ENCODE data around the gene EZH1. TPM values are rescaled to one million over a fixed set of nuclear protein-coding genes. Genes with fewer than 3 reads are reported as not detected.

Gene EZH1
- total and polyA plus RNA-seq, 2 of the 4 experiments (the other 2 are of a cell fraction), result 17.6 to 27.3 TPM

DNA sequence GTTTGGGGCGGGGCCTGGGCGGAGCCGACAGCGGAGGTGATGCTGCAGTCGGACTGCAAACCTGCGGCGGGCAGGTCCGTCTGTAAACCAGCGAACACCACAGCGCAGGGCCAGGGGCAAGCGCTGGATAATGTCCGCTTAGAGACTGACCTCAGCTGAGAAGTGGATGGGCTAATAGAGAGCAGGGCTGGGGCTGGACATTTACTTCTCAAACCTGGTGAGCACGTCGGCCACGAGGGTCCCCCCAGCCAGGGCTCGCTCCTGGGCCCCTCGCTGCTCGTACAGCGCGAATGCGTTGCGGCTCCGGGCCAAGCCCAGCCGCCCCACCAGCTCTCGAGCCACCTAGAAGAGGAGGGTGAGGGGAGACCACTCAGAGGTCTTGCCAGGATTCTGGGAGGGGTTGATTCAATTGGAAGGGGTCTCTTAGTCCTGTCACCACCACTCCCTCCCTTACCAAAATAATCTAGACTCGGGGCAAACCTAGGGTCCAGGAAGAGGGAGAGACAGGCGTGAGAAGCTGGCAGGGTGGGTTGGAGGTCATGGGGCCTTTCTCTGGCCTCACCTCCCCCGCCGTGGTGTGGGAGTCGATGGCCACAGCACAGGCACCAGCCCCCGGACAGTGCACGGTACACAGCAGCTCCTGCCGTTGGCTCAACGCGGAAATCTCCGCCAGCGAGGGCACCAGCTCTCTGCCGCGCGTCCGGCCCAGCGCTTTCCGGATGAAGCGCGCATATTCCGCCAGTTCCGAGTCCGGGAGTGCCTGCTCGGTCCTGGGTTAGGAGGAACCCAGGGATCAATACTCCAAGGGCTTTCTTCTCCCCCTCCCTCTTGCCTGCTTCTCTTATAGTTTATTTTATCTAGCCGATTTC is 73.8 kb downstream of the EZH1 start:
- DNase-seq, result no peak
- CTCF ChIA-PET, result no interaction called here
- no peak for TF ChIP-seq RCOR1 (IDR thresholded peaks at IDR 0.05; ENCODE audit: insufficient replicate concordance, low read length)
- TF ChIP-seq, protein P1, sequence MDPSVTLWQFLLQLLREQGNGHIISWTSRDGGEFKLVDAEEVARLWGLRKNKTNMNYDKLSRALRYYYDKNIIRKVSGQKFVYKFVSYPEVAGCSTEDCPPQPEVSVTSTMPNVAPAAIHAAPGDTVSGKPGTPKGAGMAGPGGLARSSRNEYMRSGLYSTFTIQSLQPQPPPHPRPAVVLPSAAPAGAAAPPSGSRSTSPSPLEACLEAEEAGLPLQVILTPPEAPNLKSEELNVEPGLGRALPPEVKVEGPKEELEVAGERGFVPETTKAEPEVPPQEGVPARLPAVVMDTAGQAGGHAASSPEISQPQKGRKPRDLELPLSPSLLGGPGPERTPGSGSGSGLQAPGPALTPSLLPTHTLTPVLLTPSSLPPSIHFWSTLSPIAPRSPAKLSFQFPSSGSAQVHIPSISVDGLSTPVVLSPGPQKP (IDR thresholded peaks at IDR 0.05; ENCODE audit: borderline replicate concordance, low read depth, low read length), result no peak
- no peak for TF ChIP-seq FOS (IDR thresholded peaks at IDR 0.05; ENCODE audit: low read depth, low read length)
- TF ChIP-seq, protein P2, sequence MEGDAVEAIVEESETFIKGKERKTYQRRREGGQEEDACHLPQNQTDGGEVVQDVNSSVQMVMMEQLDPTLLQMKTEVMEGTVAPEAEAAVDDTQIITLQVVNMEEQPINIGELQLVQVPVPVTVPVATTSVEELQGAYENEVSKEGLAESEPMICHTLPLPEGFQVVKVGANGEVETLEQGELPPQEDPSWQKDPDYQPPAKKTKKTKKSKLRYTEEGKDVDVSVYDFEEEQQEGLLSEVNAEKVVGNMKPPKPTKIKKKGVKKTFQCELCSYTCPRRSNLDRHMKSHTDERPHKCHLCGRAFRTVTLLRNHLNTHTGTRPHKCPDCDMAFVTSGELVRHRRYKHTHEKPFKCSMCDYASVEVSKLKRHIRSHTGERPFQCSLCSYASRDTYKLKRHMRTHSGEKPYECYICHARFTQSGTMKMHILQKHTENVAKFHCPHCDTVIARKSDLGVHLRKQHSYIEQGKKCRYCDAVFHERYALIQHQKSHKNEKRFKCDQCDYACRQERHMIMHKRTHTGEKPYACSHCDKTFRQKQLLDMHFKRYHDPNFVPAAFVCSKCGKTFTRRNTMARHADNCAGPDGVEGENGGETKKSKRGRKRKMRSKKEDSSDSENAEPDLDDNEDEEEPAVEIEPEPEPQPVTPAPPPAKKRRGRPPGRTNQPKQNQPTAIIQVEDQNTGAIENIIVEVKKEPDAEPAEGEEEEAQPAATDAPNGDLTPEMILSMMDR (conservative IDR thresholded peaks at IDR 0.05; ENCODE audit: low read depth, low read length), result no peak
- TF ChIP-seq, protein P3, sequence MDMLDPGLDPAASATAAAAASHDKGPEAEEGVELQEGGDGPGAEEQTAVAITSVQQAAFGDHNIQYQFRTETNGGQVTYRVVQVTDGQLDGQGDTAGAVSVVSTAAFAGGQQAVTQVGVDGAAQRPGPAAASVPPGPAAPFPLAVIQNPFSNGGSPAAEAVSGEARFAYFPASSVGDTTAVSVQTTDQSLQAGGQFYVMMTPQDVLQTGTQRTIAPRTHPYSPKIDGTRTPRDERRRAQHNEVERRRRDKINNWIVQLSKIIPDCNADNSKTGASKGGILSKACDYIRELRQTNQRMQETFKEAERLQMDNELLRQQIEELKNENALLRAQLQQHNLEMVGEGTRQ (IDR thresholded peaks at IDR 0.05; ENCODE audit: low read depth, low read length), result no peak
- TF ChIP-seq SMC3 (IDR thresholded peaks at IDR 0.05; ENCODE audit: low read depth, low read length), result no peak
- no peak for TF ChIP-seq CHD1 (IDR thresholded peaks at IDR 0.05; ENCODE audit: low read depth, low read length)
- TF ChIP-seq BHLHE40 (IDR thresholded peaks at IDR 0.05; ENCODE audit: low read depth, low read length), result no peak
- TF ChIP-seq RAD21 (IDR thresholded peaks at IDR 0.05; ENCODE audit: low read length), result no peak
- TF ChIP-seq MAZ (IDR thresholded peaks at IDR 0.05; ENCODE audit: borderline replicate concordance, low read depth, low read length), result no peak
- no peak for TF ChIP-seq POLR2A (IDR thresholded peaks at IDR 0.05; ENCODE audit: low read depth, low read length)
- TF ChIP-seq NFE2L2 (IDR thresholded peaks at IDR 0.05; ENCODE audit: low read depth, low read length), result no peak
- TF ChIP-seq MXI1 (IDR thresholded peaks at IDR 0.05; ENCODE audit: borderline replicate concordance, low read depth, low read length), result no peak
- TF ChIP-seq CEBPB (IDR thresholded peaks at IDR 0.05; ENCODE audit: low read depth, low read length), result no peak
- no peak for TF ChIP-seq RFX5 (IDR thresholded peaks at IDR 0.05; ENCODE audit: low read depth, low read length)

More for the DNA sequence above, 73.8 kb downstream of the EZH1 start:
- Histone ChIP-seq H3K23ac (ENCODE audit: low read depth, low read length) (no peak overlapping the region), H2AK9ac (replicated peaks; ENCODE audit: low read depth, low read length, poor library complexity) (no peak overlapping the region), H3K9ac (ENCODE audit: low read depth, low read length) (no peak overlapping the region), H3K36me3 (ENCODE audit: control insufficient read depth, insufficient read depth, low read length) (peaks cover 61% of the 10 kb centered on the region), H3K18ac (ENCODE audit: low read depth, low read length) (no peak overlapping the region), H3K4me3 (ENCODE audit: insufficient read depth, low read depth, low read length) (no peak overlapping the region), H4K91ac (ENCODE audit: insufficient read depth, low read depth, low read length) (no peak overlapping the region), H3K4me1 (ENCODE audit: control insufficient read depth, insufficient read depth, low read length) (peaks cover 24% of the 10 kb centered on the region), H4K5ac (ENCODE audit: low read depth, low read length) (no peak overlapping the region), H2BK20ac (ENCODE audit: low read depth, low read length) (no peak overlapping the region), H3K56ac (ENCODE audit: extremely low read depth, insufficient read depth, low read length) (no peak overlapping the region), H3K14ac (replicated peaks; ENCODE audit: low read depth, low read length) (no peak overlapping the region), H3K9me1 (ENCODE audit: insufficient read depth, low read length) (peaks cover 12% of the 10 kb centered on the region), H3K79me1 (ENCODE audit: low read depth in 1 of 2, low read length in 2 of 2) (peaks cover 11 to 64% of the 10 kb centered on the region in 2 experiments; a peak in 3 of 4 replicates), H3K27me3 (ENCODE audit: control insufficient read depth, insufficient read depth, low read length) (no peaks in the 10 kb centered on the region), H3K4ac (ENCODE audit: low read depth, low read length) (no peak overlapping the region), H3K9me3 (ENCODE audit: control insufficient read depth, insufficient read depth, low read length) (no peaks in the 10 kb centered on the region), H3K4me2 (ENCODE audit: low read depth, low read length) (no peak overlapping the region), H4K20me1 (ENCODE audit: insufficient read depth, low read length) (peaks cover 45% of the 10 kb centered on the region), H3K27ac (ENCODE audit: insufficient read depth, low read length) (no peak overlapping the region), H2BK120ac (ENCODE audit: low read depth, low read length) (no peak overlapping the region), H2BK5ac (ENCODE audit: low read depth, low read length, poor library complexity, severe bottlenecking) (no peak overlapping the region), H2AFZ (replicated peaks; ENCODE audit: low read length, poor library complexity) (no peak overlapping the region), H2AK5ac (ENCODE audit: low read depth, low read length) (no peak overlapping the region), H4K8ac (ENCODE audit: low read depth in 2 of 2, low read length in 2 of 2) (no peak overlapping the region), H2BK15ac (ENCODE audit: low read depth, low read length) (no peak overlapping the region)
- intact Hi-C loops (cut with micrococcal nuclease) (no loop called here), in situ Hi-C loops (cut with MboI; ENCODE audit: low sequenced_read_pairs) (no loop called here), dilution Hi-C loops (cut with HindIII; ENCODE audit: low sequenced_read_pairs, unreplicated experiment) (no loop called here)
- POLR2A ChIA-PET (ENCODE audit: unreplicated experiment), result interaction anchor here (0.6 kb wide), 1 partner anchor 10 kb away, joined by 5 read pairs; no protein-coding TSS in a partner anchor
- BruUV-seq (replicated peaks), result no TSS peak
- WGBS, 2 experiments (ENCODE audit: extremely low coverage in 2 of 2, insufficient read length in 1 of 2), result 86% methylated on average over 16 of the region's 50 CpGs; no CpG with 5 or more reads in 1 of the 2 experiments
- ATAC-seq (ENCODE audit: low read depth), result no peak

Measured in IMR-90 (cell line).